Endothelial cell of umbilical vein (primary cell): ENCODE measurements around the gene NEMP1. TPM values are rescaled to one million over a fixed set of nuclear protein-coding genes. Genes with fewer than 3 reads are reported as not detected.
A peak's percentile ranks its signal among the peaks of the same experiment; 100 is the strongest.

Experiments
- BruUV-seq: library from RNA; stranded (reverse); fragments of 400-500 nt; replicated peaks from 2 replicates; lab custom pipeline; 2021; lab: Mats Ljungman, UMichigan
- CTCF ChIA-PET: fragments of 300-600, 350-600 bp; sonication (Branson Sonifier 250); formaldehyde crosslinking; loops from one replicate; lab custom pipeline; 2021; ENCODE audit warnings: antibody characterized with exemption, inconsistent platforms; lab: Charles Lee
- POLR2A ChIA-PET: fragments of 300-600, 350-600 bp; sonication (Branson Sonifier 250); formaldehyde crosslinking; loops from one replicate; lab custom pipeline; 2021; ENCODE audit warnings: antibody characterized with exemption, inconsistent platforms; lab: Charles Lee
- DNase-seq: peaks from one replicate; pipeline ENCODE4 v3.0.0-alpha.2; 2011; ENCODE audit warnings: low read depth, low spot score
- FAIRE-seq: peaks from 2 replicates; lab custom pipeline; 2011; peaks lifted over from hg19 to GRCh38; lab: Jason Lieb, UNC
- H2AFZ ChIP-seq: 2 replicates; pipeline ENCODE4 v1.6.0; 2012; ENCODE audit warnings: low read depth, low read length, control low read depth, inconsistent platforms
- H3K27ac ChIP-seq: 2 replicates; pipeline ENCODE4 v1.5.1; 2011; ENCODE audit warnings: low read depth, mild to moderate bottlenecking, control low read depth, low read length, moderate library complexity; ENCODE audit not compliant: insufficient read depth
- H3K27me3 ChIP-seq, 2 experiments: 2 replicates each; pipeline versions ENCODE4 v1.6.0 to v1.6.1; 2011; ENCODE audit warnings: low read length in 2 of 2, mixed read lengths in 1 of 2; ENCODE audit not compliant: control insufficient read depth in 2 of 2, insufficient read depth in 2 of 2
- H3K36me3 ChIP-seq, 2 experiments: 2 replicates in 1 of 2; 3 replicates in 1 of 2; pipeline ENCODE4 v1.5.1; 2011; ENCODE audit warnings: low read length in 2 of 2, mild to moderate bottlenecking in 1 of 2, moderate library complexity in 1 of 2; ENCODE audit not compliant: control insufficient read depth in 2 of 2, insufficient read depth in 2 of 2; ENCODE audit errors: extremely low read depth in 1 of 2
- H3K4me1 ChIP-seq: 3 replicates; pipeline ENCODE4 v1.5.1; 2011; ENCODE audit warnings: mild to moderate bottlenecking, low read length; ENCODE audit not compliant: control insufficient read depth, insufficient read depth; ENCODE audit errors: extremely low read depth
- H3K4me2 ChIP-seq: 2 replicates; pipeline ENCODE4 v1.6.1; 2011; ENCODE audit warnings: low read length, control low read depth, mixed read lengths; ENCODE audit not compliant: insufficient read depth
- H3K4me3 ChIP-seq, 3 experiments: fragments of 200-600 bp in 1 of 3; sonication (generic), shearing (Covaris generic) in 1 of 3; replicated peaks in 1 of 3; 2 replicates each; pipeline ENCODE4 v1.5.1; 2011 to 2016; ENCODE audit warnings: control low read depth in 3 of 3, low read length in 3 of 3, mild to moderate bottlenecking in 2 of 3, inconsistent platforms in 1 of 3, low read depth in 1 of 3, moderate library complexity in 1 of 3; ENCODE audit not compliant: insufficient read depth in 1 of 3
- H3K79me2 ChIP-seq: 2 replicates; pipeline ENCODE4 v1.6.0; 2012; ENCODE audit warnings: low read length, inconsistent platforms; ENCODE audit not compliant: control insufficient read depth, insufficient read depth
- H3K9ac ChIP-seq: replicated peaks from 2 replicates; pipeline ENCODE3; 2011; ENCODE audit warnings: low read length, control low read depth; ENCODE audit not compliant: insufficient read depth; ENCODE audit errors: extremely low read depth
- H3K9me1 ChIP-seq: replicated peaks from 3 replicates; pipeline ENCODE4 v1.6.0; 2011; ENCODE audit warnings: mild to moderate bottlenecking, low read length; ENCODE audit not compliant: control insufficient read depth, insufficient read depth; ENCODE audit errors: extremely low read depth
- H3K9me3 ChIP-seq: replicated peaks from 2 replicates; pipeline ENCODE4 v1.5.1; 2012; ENCODE audit warnings: low read length, inconsistent platforms; ENCODE audit not compliant: control insufficient read depth, insufficient read depth
- H4K20me1 ChIP-seq: replicated peaks from 2 replicates; pipeline ENCODE3; 2011; ENCODE audit warnings: mild to moderate bottlenecking, low read length; ENCODE audit not compliant: control insufficient read depth, insufficient read depth; ENCODE audit errors: extremely low read depth
- CTCF ChIP-seq, 2 donors: IDR thresholded peaks; 1 replicate in 1 of 2; 2 replicates in 1 of 2; pipeline ENCODE4 v1.5.1; 2011; ENCODE audit warnings: low read length in 2 of 2, mild to moderate bottlenecking in 2 of 2, moderate library complexity in 2 of 2, control low read depth in 1 of 2, inconsistent platforms in 1 of 2, low read depth in 1 of 2; ENCODE audit not compliant: insufficient read depth in 1 of 2; ENCODE audit errors: extremely low read depth in 1 of 2
- EZH2 ChIP-seq: IDR thresholded peaks from 2 replicates; pipeline ENCODE4 v1.6.1; 2012; ENCODE audit warnings: borderline replicate concordance, low read depth, mild to moderate bottlenecking, moderate library complexity, low read length, inconsistent platforms; ENCODE audit not compliant: severe bottlenecking
- JUN ChIP-seq: IDR thresholded peaks from 2 replicates; pipeline ENCODE4 v1.6.1; 2011; ENCODE audit warnings: borderline replicate concordance, low read depth; ENCODE audit not compliant: insufficient read length, insufficient read depth
- POLR2A ChIP-seq: IDR thresholded peaks from 2 replicates; pipeline ENCODE4 v1.6.1; 2012; ENCODE audit warnings: low read depth, mild to moderate bottlenecking, control low read depth, low read length
- dilution Hi-C: fragments of 300-500 bp; cut with MboI; formaldehyde crosslinking; loops from one replicate; pipeline ENCODE4 v1.15.0; 2019; ENCODE audit warnings: low sequenced_read_pairs; ENCODE audit not compliant: extremely low pct_ligation_motif_present
- intact Hi-C: fragments of 100-400 bp; cut with micrococcal nuclease; formaldehyde crosslinking; loops from one replicate; pipeline ENCODE4 v1.10.0; 2022
- polyA plus RNA-seq, 4 experiments: library from polyadenylated mRNA; depleted of rRNA in 3 of 4; stranded (reverse) in 3 of 4; unstranded in 1 of 4; fragments of >200 nt; gene quantifications; 2 replicates each; pipeline versions ENCODE4 v1.2.1 to v1.2.3, GENCODE V29; 2011 to 2012; ENCODE audit warnings: missing spikeins in 1 of 4
- total RNA-seq: library from RNA; stranded (reverse); gene quantifications from 2 replicates; pipeline ENCODE4 v1.2.3, GENCODE V29; 2021

The NEMP1 gene
- total and polyA plus RNA-seq, 2 donors (not counting 3 experiments of a cell fraction or from before 2014, with no cell fraction given), result 10.8 to 21.5 TPM

- ChIA-PET CTCF (interaction anchor here (1.0 to 14.4 kb wide), 4 partner anchors 8 to 25 kb away, joined by 3 to 158 read pairs (median 11); partner anchors contain the start of genes NEMP1 and STAT6), POLR2A (interaction anchor here (0.7 to 2.5 kb wide), 3 partner anchors 8 to 25 kb away, joined by 6 to 11 read pairs (median 7); partner anchors contain the start of genes NEMP1 and STAT6)
- no peaks in the 10 kb centered on the region for H3K9me3 ChIP-seq
- peak; percentile 83 for DNase-seq
- H2AFZ ChIP-seq, result peak overlapping the region; percentile 70
- TSS peak; percentile 55 for BruUV-seq
- H3K27ac ChIP-seq, result peak overlapping the region; percentile 82
- peaks cover 16% of the 10 kb centered on the region for H3K79me2 ChIP-seq
- peak overlapping the region; percentile 89 for H3K4me2 ChIP-seq
- no peaks in the 10 kb centered on the region for H3K9me1 ChIP-seq
- peaks cover 0 to 2% of the 10 kb centered on the region in 2 experiments for H3K36me3 ChIP-seq
- H3K4me3 ChIP-seq, result peak overlapping the region; percentile 70 to 81 (median 79)
- peak; percentile 72 for FAIRE-seq
- TF ChIP-seq JUN (no peak), CTCF (IDR thresholded peaks at IDR 0.05; ENCODE audit: extremely low read depth in 1 of 2, insufficient read depth in 1 of 2, low read depth in 1 of 2, low read length in 2 of 2) (peak; percentile 28 to 54)
- H3K27me3 ChIP-seq, result no peaks in the 10 kb centered on the region
- peak overlapping the region; percentile 87 for H3K9ac ChIP-seq
- dilution Hi-C loops (no loop called here), intact Hi-C loops (loop anchor here (1.0 to 5.0 kb wide), 2 partner anchors 8 to 399 kb away; partner anchors contain the start of genes NEMP1 and PTGES3)
- no peaks in the 10 kb centered on the region for H4K20me1 ChIP-seq
- H3K4me1 ChIP-seq, result peaks cover 16% of the 10 kb centered on the region
These were observed 8.0 kb upstream of the NEMP1 start for GRCh38 chr12:57086493-57087009.

GRCh38 chr12:57085999-57086492, 7.5 kb upstream of the NEMP1 start:
- dilution Hi-C loops (no loop called here), intact Hi-C loops (loop anchor here (5.0 kb wide), 1 partner anchor 399 kb away; the partner anchor contains the start of gene PTGES3)
- Histone ChIP-seq H3K36me3 (peaks cover 0 to under 1% of the 10 kb centered on the region in 2 experiments), H3K27me3 (no peaks in the 10 kb centered on the region), H3K9ac (no peak overlapping the region), H3K79me2 (peaks cover 16% of the 10 kb centered on the region), H3K4me2 (peak overlapping the region; percentile 89), H4K20me1 (no peaks in the 10 kb centered on the region), H3K9me3 (no peaks in the 10 kb centered on the region), H3K27ac (peak overlapping the region; percentile 82), H2AFZ (peak overlapping the region; percentile 41), H3K9me1 (no peaks in the 10 kb centered on the region), H3K4me1 (peaks cover 16% of the 10 kb centered on the region), H3K4me3 (peak overlapping the region in 2 of 3 experiments; percentile 70 to 79)
- DNase-seq (no peak), FAIRE-seq (peak; percentile 35)
- CTCF ChIA-PET, result interaction anchor here (1.0 to 14.4 kb wide), 4 partner anchors 7 to 25 kb away, joined by 3 to 158 read pairs (median 11); partner anchors contain the start of genes NEMP1 and STAT6
- BruUV-seq, result no TSS peak
- POLR2A ChIA-PET, result no interaction called here
- TF ChIP-seq POLR2A, result peak; percentile 21
- no peak for TF ChIP-seq EZH2
